OCI-LY7 (cell line): ENCODE measurements around the gene LUZP1.

ENCODE experiments used
- EZH2phosphoT487 ChIP-seq: fragments of 200-600 bp; sonication (generic); IDR thresholded peaks from 2 replicates; pipeline ENCODE4 v1.6.1; 2018; ENCODE audit warnings: low read depth, borderline replicate concordance, mild to moderate bottlenecking, mixed run types, antibody characterized with exemption, low read length, moderate library complexity, mixed read lengths
- TF ChIP-seq, protein P1 (sequence below): fragments of 200-600 bp; sonication (generic); conservative IDR thresholded peaks from 2 replicates; pipeline ENCODE4 v1.5.1; 2014; ENCODE audit warnings: mild to moderate bottlenecking, antibody characterized with exemption, low read length, moderate library complexity, mixed read lengths

DNA sequence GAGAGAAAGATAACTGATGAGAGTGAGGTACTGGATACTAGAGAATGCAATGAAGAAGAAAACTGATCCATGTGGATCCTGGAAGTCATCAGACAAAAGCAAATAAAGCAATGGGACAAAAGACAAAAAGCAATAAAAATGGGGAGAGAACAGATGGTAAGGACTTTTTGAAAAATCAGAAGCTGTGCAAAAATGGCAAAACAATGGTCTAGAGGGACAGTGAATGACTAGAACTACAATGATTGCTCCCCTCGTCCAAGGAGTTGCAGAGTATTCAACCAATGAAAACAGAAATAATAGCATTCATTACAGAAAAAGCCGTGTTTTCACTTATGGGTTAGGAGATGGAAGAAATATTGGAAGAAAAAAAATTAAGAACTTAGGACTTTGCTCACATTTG, 18.5 kb downstream of the LUZP1 start:
- TF ChIP-seq, protein P1, sequence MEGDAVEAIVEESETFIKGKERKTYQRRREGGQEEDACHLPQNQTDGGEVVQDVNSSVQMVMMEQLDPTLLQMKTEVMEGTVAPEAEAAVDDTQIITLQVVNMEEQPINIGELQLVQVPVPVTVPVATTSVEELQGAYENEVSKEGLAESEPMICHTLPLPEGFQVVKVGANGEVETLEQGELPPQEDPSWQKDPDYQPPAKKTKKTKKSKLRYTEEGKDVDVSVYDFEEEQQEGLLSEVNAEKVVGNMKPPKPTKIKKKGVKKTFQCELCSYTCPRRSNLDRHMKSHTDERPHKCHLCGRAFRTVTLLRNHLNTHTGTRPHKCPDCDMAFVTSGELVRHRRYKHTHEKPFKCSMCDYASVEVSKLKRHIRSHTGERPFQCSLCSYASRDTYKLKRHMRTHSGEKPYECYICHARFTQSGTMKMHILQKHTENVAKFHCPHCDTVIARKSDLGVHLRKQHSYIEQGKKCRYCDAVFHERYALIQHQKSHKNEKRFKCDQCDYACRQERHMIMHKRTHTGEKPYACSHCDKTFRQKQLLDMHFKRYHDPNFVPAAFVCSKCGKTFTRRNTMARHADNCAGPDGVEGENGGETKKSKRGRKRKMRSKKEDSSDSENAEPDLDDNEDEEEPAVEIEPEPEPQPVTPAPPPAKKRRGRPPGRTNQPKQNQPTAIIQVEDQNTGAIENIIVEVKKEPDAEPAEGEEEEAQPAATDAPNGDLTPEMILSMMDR = no peak
- TF ChIP-seq EZH2phosphoT487 = no peak
